GM18868 (cell line): Measurements from ENCODE around the gene CAPN2.
"Not testable (repeated sequence)": the region's sequence is repeated elsewhere in the genome, so short reads cannot be mapped to it uniquely, and the experiment has no call there.

ENCODE experiments used
- ATAC-seq: cut with Tn5 transposase; IDR thresholded peaks from one replicate; pipeline ENCODE4 v1.9.1; 2021; ENCODE audit warnings: mild to moderate bottlenecking, moderate library complexity; ENCODE audit not compliant: unreplicated experiment

The CAPN2 gene

GRCh38 chr1:223738465-223739365, 26.4 kb downstream of the CAPN2 start:
- ATAC-seq: no peak

GRCh38 chr1:223739366-223740037, 27.2 kb downstream of the CAPN2 start:
- no peak for ATAC-seq

- ATAC-seq: not testable (repeated sequence)
Observed at GRCh38 chr1:223740038-223740736, 27.8 kb downstream of the CAPN2 start.

- ATAC-seq: no peak
Observed at GRCh38 chr1:223741861-223742260, 29.5 kb downstream of the CAPN2 start.

GRCh38 chr1:223742856-223743517, 30.6 kb downstream of the CAPN2 start:
- ATAC-seq: no peak

GRCh38 chr1:223745731-223746130, 33.4 kb downstream of the CAPN2 start:
- ATAC-seq: no peak

GRCh38 chr1:223747838-223748335, 35.5 kb downstream of the CAPN2 start:
- ATAC-seq: no peak

GRCh38 chr1:223748405-223748772, 36.0 kb downstream of the CAPN2 start:
- ATAC-seq: no peak

- peak; percentile 81 for ATAC-seq
Observed at GRCh38 chr1:223748773-223749733, 36.7 kb downstream of the CAPN2 start.

- ATAC-seq: no peak
Observed at GRCh38 chr1:223750730-223751570, 38.6 kb downstream of the CAPN2 start.

GRCh38 chr1:223751696-223752095, 39.4 kb downstream of the CAPN2 start:
- no peak for ATAC-seq

GRCh38 chr1:223752721-223753515, 40.6 kb downstream of the CAPN2 start:
- no peak for ATAC-seq

GRCh38 chr1:223754681-223755431, 42.5 kb downstream of the CAPN2 start:
- no peak for ATAC-seq

- no peak for ATAC-seq
Observed at GRCh38 chr1:223755432-223755792, 43.1 kb downstream of the CAPN2 start.

GRCh38 chr1:223755992-223756775, 43.8 kb downstream of the CAPN2 start:
- ATAC-seq: no peak

GRCh38 chr1:223756806-223757700, 44.7 kb downstream of the CAPN2 start:
- ATAC-seq: no peak
